GM12873 (cell line): ENCODE data around the gene DNASE1.

Experiments used
- TF ChIP-seq, protein P1 (sequence below): IDR thresholded peaks from 2 replicates; pipeline ENCODE4 v1.5.1; 2012; ENCODE audit warnings: low read depth, mild to moderate bottlenecking, moderate library complexity, low read length, control low read depth; ENCODE audit not compliant: insufficient read depth; ENCODE audit errors: missing control alignments

Gene DNASE1, protein sequence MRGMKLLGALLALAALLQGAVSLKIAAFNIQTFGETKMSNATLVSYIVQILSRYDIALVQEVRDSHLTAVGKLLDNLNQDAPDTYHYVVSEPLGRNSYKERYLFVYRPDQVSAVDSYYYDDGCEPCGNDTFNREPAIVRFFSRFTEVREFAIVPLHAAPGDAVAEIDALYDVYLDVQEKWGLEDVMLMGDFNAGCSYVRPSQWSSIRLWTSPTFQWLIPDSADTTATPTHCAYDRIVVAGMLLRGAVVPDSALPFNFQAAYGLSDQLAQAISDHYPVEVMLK

DNA sequence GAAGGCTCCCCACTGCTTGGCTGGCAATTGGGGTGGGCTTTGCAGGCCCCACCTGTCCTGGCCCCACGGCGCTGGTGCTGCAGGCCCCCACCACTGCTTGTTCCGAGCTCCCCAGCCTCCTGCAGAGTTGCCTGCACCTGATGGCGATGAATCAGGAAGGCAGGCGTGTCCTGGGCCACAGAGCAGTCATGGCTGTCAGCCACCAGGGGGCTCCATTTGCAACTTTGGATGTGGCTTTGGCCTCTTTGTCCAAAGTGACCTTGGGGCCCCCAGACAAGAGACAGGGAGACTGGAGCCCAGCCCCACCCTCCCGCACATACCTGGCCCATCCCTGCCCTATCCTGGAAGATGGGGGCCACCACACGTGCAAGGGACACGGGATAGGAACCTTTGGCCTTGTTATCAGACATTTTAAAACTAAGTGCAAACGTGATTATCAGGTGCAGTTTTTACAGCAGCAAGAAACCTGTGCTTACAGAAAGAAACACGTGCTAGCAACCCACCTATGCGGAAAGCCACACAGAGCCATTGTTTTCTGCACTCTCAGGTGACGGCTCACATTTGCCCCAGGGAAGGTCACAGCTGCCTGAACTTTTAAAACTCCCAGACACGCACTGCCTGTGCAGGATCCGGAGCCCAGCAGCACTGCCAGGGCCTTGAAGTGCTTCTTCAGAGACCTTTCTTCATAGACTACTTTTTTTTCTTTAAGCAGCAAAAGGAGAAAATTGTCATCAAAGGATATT lies at the start of gene DNASE1:
Gene DNASE1 (plus strand): TSS at position 443 of the 743 bp plus-strand sequence. CDS start 683 bp downstream, outside the sequence.
- TF ChIP-seq, protein P1, sequence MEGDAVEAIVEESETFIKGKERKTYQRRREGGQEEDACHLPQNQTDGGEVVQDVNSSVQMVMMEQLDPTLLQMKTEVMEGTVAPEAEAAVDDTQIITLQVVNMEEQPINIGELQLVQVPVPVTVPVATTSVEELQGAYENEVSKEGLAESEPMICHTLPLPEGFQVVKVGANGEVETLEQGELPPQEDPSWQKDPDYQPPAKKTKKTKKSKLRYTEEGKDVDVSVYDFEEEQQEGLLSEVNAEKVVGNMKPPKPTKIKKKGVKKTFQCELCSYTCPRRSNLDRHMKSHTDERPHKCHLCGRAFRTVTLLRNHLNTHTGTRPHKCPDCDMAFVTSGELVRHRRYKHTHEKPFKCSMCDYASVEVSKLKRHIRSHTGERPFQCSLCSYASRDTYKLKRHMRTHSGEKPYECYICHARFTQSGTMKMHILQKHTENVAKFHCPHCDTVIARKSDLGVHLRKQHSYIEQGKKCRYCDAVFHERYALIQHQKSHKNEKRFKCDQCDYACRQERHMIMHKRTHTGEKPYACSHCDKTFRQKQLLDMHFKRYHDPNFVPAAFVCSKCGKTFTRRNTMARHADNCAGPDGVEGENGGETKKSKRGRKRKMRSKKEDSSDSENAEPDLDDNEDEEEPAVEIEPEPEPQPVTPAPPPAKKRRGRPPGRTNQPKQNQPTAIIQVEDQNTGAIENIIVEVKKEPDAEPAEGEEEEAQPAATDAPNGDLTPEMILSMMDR = peak; percentile 91

DNA sequence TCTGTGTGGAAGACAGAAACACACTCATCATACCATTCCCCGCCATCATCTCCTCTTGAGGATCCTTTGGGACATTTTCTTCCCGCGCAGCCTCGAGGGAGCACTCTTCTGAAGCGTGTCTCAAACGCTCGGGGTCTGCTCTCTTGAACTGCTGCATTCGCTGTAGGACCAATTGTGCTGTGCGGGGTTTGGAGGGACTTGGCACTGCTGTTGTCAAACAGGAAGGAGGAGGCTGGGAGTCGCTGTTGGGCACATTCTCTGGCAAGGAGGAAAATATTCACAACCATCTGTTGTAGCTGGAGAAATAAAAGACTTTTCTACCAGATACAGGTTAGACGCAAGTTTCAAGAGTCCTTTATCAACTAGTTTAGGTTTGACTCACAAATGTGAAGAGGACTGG lies 48.0 kb upstream of the DNASE1 start:
- TF ChIP-seq, protein P1 = no peak

DNA sequence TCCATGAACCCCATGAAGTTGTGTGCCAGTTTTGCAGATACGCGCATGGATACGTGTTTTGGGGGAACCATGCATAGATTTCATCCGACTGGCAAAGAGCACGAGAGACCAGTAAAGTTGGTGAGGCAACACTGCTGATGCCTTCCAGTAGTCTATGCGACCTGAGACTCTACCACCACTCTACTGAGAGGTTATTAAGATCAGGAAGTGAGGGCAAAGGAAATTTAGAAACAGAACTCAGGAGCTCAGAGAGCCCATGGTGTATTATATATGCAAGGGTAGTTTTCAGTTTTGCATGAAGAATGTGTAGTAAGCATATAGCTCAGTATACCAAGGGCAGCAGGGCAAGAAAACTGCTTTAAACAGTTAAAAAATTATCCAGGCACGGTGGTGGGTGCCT lies 47.3 kb upstream of the DNASE1 start:
- TF ChIP-seq, protein P1 = no peak

DNA sequence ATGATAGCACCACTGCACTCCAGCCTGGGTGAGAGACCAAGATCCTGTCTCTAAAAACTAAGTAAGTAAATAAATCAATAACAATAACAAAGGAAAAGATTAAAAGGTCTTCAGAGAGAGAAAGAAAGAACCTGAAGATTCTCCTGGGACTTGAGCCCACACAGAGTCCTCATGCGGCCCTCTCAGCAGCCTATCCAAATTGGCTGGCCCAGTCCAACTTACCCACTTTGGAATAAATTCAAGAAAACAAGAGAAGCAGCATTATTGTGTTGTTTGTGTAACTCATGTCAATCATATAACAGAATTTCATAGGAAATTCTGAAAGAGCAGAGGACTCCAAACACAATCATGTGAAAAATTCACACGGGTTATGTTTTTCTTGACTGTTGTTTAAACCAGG lies 46.9 kb upstream of the DNASE1 start:
- TF ChIP-seq, protein P1 = no peak

DNA sequence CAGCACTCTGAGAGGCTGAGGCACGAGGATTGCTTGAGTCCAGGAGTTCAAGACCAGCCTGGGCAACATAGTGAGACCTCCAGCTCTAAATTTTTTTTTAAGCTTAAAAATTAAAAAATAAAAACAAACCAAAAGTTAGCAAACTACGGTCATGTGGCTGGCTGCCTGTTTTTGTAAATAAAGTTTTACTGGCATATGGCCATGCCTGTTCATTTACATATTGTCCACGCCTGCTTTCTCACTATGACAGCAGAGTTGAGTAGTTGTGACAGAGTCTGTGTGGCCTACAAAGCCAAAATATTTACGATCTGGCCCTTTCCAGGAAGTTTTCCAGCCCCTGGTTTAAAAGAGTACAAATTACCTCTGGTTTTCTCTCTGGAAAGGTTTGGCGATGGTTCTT lies 46.4 kb upstream of the DNASE1 start:
- TF ChIP-seq, protein P1 = no peak

DNA sequence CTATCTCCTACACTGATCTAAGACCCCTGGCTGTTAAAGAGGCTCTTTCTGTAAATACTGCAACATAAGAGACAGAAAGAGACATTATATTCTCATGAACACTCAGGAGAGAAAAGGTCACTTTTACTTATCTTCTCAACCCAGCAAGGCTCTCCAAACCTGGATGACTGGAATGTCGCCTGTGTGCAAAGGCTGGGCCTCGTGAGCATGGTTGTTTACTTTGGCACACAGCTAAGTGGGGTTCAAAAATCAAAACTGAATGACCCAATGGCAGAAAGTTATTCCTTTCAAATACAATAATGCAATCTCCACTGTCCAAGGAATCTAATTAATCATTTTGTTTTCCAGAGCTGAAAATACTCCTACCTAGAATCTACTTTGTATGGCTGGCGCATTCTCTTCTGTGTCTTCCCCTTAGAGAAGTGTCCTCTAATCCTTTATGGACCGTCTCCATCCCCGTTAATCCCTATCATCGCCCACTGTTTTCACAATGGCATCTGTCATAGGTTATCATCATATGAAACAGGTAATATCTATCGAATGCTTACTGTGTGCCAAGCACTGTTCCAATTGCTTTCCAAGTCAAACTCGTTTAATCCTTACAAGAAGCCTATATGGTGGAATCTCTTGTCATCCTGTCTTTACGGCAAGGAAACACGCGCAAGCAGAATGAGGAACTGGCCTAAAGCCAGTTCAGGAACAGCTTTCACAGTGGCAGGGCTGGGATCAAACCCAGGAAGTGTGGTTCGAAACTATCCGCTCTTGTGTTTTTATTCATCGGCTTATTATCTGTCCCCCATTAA lies 44.4 kb upstream of the DNASE1 start:
- TF ChIP-seq, protein P1 = no peak

DNA sequence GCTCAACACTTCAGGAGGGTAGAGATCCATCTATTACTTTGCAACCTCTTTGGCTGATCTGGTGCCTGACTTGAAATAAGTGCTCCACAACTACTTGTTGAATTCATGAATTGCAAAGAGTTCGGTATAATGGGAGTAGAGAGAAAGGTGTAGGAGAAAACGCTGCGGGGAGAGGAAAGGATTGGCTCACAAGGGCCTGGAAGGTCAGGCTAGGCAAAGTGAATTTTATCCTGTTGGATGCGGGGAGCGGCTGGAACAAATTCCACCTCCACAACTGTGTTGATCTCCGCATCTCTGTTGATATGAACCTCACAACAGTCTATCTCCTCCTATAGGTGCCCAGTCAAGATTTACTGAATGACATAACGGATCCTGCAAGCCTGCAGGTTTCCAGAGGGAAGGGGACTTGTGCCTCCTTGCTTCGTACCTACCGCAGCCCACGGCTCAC lies 43.8 kb upstream of the DNASE1 start:
- TF ChIP-seq, protein P1 = no peak
